GM23338 (cell line): ENCODE measurements around the gene RXRA. TPM values are rescaled to one million over a fixed set of nuclear protein-coding genes. Genes with fewer than 3 reads are reported as not detected.

Source experiments
- ATAC-seq: fragments of 200-7000 bp; cut with Tn5 transposase; 3 replicates; pipeline ENCODE4 v1.9.1; 2020
- DNase-seq: peaks from one replicate; pipeline ENCODE4 v3.0.0-alpha.2; 2015; ENCODE audit warnings: low spot score
- H2AFZ ChIP-seq: fragments of 200-600 bp; sonication (generic); 2 replicates; pipeline ENCODE4 v1.8.0; 2016; ENCODE audit warnings: antibody characterized with exemption, mild to moderate bottlenecking, moderate library complexity
- H3F3A ChIP-seq: fragments of 200-600 bp; sonication (generic); replicated peaks from 2 replicates; pipeline ENCODE4 v1.8.0; 2017; ENCODE audit warnings: antibody characterized with exemption, mixed run types, low read depth
- H3K27ac ChIP-seq: fragments of 200-600 bp; sonication (generic); 2 replicates; pipeline ENCODE4 v1.6.1; 2016; ENCODE audit warnings: low read depth
- H3K27me3 ChIP-seq: fragments of 200-600 bp; sonication (generic); 2 replicates; pipeline ENCODE4 v1.8.0; 2016; ENCODE audit warnings: mild to moderate bottlenecking, mixed run types, moderate library complexity; ENCODE audit not compliant: insufficient read depth
- H3K36me3 ChIP-seq: fragments of 200-600 bp; sonication (generic); 2 replicates; pipeline ENCODE4 v1.8.0; 2016; ENCODE audit warnings: mild to moderate bottlenecking; ENCODE audit not compliant: insufficient read depth
- H3K4me1 ChIP-seq: fragments of 200-600 bp; sonication (generic); 2 replicates; pipeline ENCODE4 v1.8.0; 2016; ENCODE audit warnings: mild to moderate bottlenecking, moderate library complexity; ENCODE audit not compliant: insufficient read depth
- H3K4me2 ChIP-seq: fragments of 200-600 bp; sonication (generic); 2 replicates; pipeline ENCODE4 v1.7.1; 2017; ENCODE audit warnings: mixed run types
- H3K4me3 ChIP-seq: fragments of 200-600 bp; sonication (generic); 2 replicates; pipeline ENCODE4 v1.6.1; 2016; ENCODE audit warnings: mixed run types
- H3K79me2 ChIP-seq: fragments of 200-600 bp; sonication (generic); replicated peaks from 2 replicates; pipeline ENCODE4 v1.8.0; 2017; ENCODE audit warnings: mild to moderate bottlenecking; ENCODE audit not compliant: insufficient read depth
- H3K9me2 ChIP-seq: fragments of 200-600 bp; sonication (generic); 2 replicates; pipeline ENCODE4 v1.8.0; 2017; ENCODE audit not compliant: insufficient read depth
- H4K20me1 ChIP-seq: fragments of 200-600 bp; sonication (generic); replicated peaks from 2 replicates; pipeline ENCODE4 v1.8.0; 2017; ENCODE audit warnings: mild to moderate bottlenecking; ENCODE audit not compliant: insufficient read depth
- H3K27ac Mint-ChIP-seq: 2 replicates; pipeline ENCODE4 v1.8.0; 2020; ENCODE audit warnings: inconsistent platforms, mild to moderate bottlenecking, moderate library complexity, mixed read lengths
- H3K27me3 Mint-ChIP-seq: 3 replicates; pipeline ENCODE4 v1.8.0; 2022; ENCODE audit warnings: low read depth, mild to moderate bottlenecking, moderate library complexity, mixed read lengths, inconsistent platforms; ENCODE audit not compliant: insufficient read depth, poor library complexity
- H3K36me3 Mint-ChIP-seq: 3 replicates; pipeline ENCODE4 v1.8.0; 2021; ENCODE audit warnings: low read depth, mild to moderate bottlenecking, inconsistent platforms, moderate library complexity, mixed read lengths
- H3K4me1 Mint-ChIP-seq: 3 replicates; pipeline ENCODE4 v1.8.0; 2020; ENCODE audit warnings: mild to moderate bottlenecking, inconsistent platforms, mixed read lengths
- H3K4me3 Mint-ChIP-seq: 3 replicates; pipeline ENCODE4 v1.8.0; 2021; ENCODE audit warnings: moderate library complexity, mild to moderate bottlenecking, inconsistent platforms, mixed read lengths
- H3K9me3 Mint-ChIP-seq: 3 replicates; pipeline ENCODE4 v1.8.0; 2020; ENCODE audit warnings: moderate library complexity, mild to moderate bottlenecking, inconsistent platforms, mixed read lengths
- CTCF ChIP-seq, 2 experiments: fragments of 200-600 bp in 1 of 2; sonication (generic) in 1 of 2; conservative IDR thresholded peaks; 2 replicates each; pipeline versions ENCODE4 v1.5.1 to v1.6.1; 2016 to 2017; ENCODE audit warnings: antibody characterized with exemption in 2 of 2, low read depth in 2 of 2, mild to moderate bottlenecking in 2 of 2, moderate library complexity in 1 of 2
- ETS1 ChIP-seq: IDR thresholded peaks from 2 replicates; pipeline ENCODE4 v1.6.1; 2016; ENCODE audit warnings: antibody characterized with exemption
- EZH2 ChIP-seq: fragments of 200-600 bp; sonication (generic); IDR thresholded peaks from one replicate; pipeline ENCODE4 v1.8.0; 2017; ENCODE audit warnings: antibody characterized with exemption, mild to moderate bottlenecking, low read depth; ENCODE audit not compliant: unreplicated experiment
- EZH2phosphoT487 ChIP-seq: fragments of 200-600 bp; sonication (generic); IDR thresholded peaks from one replicate; pipeline ENCODE4 v1.8.1; 2018; ENCODE audit warnings: antibody characterized with exemption; ENCODE audit not compliant: unreplicated experiment
- JUNB ChIP-seq: IDR thresholded peaks from one replicate; pipeline ENCODE4 v1.6.1; 2016; ENCODE audit warnings: antibody characterized with exemption; ENCODE audit not compliant: unreplicated experiment
- NANOG ChIP-seq: IDR thresholded peaks from 2 replicates; pipeline ENCODE4 v1.6.1; 2016; ENCODE audit warnings: antibody characterized with exemption, borderline replicate concordance
- POLR2AphosphoS5 ChIP-seq: IDR thresholded peaks from 2 replicates; pipeline ENCODE4 v1.6.1; 2016; ENCODE audit warnings: antibody characterized with exemption, low read depth
- REST ChIP-seq: IDR thresholded peaks from one replicate; pipeline ENCODE4 v1.6.1; 2018; ENCODE audit warnings: antibody characterized with exemption; ENCODE audit not compliant: unreplicated experiment
- STAT1 ChIP-seq: IDR thresholded peaks from one replicate; pipeline ENCODE4 v1.6.1; 2016; ENCODE audit warnings: antibody characterized with exemption; ENCODE audit not compliant: unreplicated experiment
- ZNF114 ChIP-seq: fragments of 250-450 bp; sonication (Bioruptor Pico); IDR thresholded peaks from 2 replicates; pipeline ENCODE4 v1.5.0; 2020; ENCODE audit warnings: mild to moderate bottlenecking, moderate library complexity
- ZNF331 ChIP-seq: fragments of 250-450 bp; sonication (Bioruptor Pico); IDR thresholded peaks from 2 replicates; pipeline ENCODE4 v1.5.0; 2020; ENCODE audit warnings: low read depth, mild to moderate bottlenecking, moderate library complexity
- polyA plus RNA-seq: library from polyadenylated mRNA; unstranded; fragments of >200 nt; fragmentation: Nextera tagmentation; extraction: Ambion mirVana; gene quantifications from 2 replicates; pipeline ENCODE4 v1.2.1, GENCODE V29; 2016
- total RNA-seq: library from RNA; depleted of rRNA; stranded (reverse); fragments of >200 nt; shearing (Covaris generic); gene quantifications from 2 replicates; pipeline ENCODE4 v1.2.3, GENCODE V29; 2014

The RXRA gene
- total and polyA plus RNA-seq, 2 experiments from 2014 or later = 4.9 to 17.9 TPM

- Histone ChIP-seq H3K27me3 (no peaks in the 10 kb centered on the region), H3K27ac (no peak overlapping the region), H3F3A (no peaks in the 10 kb centered on the region), H4K20me1 (no peaks in the 10 kb centered on the region), H3K4me2 (no peak overlapping the region), H3K9me2 (no peaks in the 10 kb centered on the region), H3K4me3 (no peak overlapping the region), H3K4me1 (no peaks in the 10 kb centered on the region), H3K79me2 (no peaks in the 10 kb centered on the region), H2AFZ (no peak overlapping the region), H3K36me3 (no peaks in the 10 kb centered on the region)
- TF ChIP-seq NANOG = no peak
- no peak for TF ChIP-seq REST
- Mint-ChIP-seq H3K9me3 (no peaks in the 10 kb centered on the region), H3K4me3 (no peak overlapping the region), H3K36me3 (peaks cover 7% of the 10 kb centered on the region; the same call in 1 of the 3 replicates), H3K4me1 (0 out of 3 replicates have a peak, but pooled peaks cover 2% of the 10 kb centered on the region), H3K27ac (no peak overlapping the region), H3K27me3 (peaks cover 3% of the 10 kb centered on the region)
- DNase-seq = no peak
- no peak for ATAC-seq
Observed at GRCh38 chr9:134418354-134418753, 92.1 kb downstream of the RXRA start.

- Mint-ChIP-seq H3K4me3 (no peak overlapping the region), H3K4me1 (0 out of 3 replicates have a peak, but pooled peaks cover 2% of the 10 kb centered on the region), H3K27me3 (peaks cover 3% of the 10 kb centered on the region), H3K36me3 (peaks cover 7% of the 10 kb centered on the region; the same call in 1 of the 3 replicates), H3K27ac (no peak overlapping the region; the same call in 1 of the 2 replicates), H3K9me3 (no peaks in the 10 kb centered on the region)
- no peaks in the 10 kb centered on the region for H3K27me3 ChIP-seq
- H3K9me2 ChIP-seq = no peaks in the 10 kb centered on the region
- no peaks in the 10 kb centered on the region for H3F3A ChIP-seq
- no peak overlapping the region for H3K4me2 ChIP-seq
- DNase-seq (no peak), ATAC-seq (no peak)
- no peaks in the 10 kb centered on the region for H3K79me2 ChIP-seq
- H3K36me3 ChIP-seq = no peaks in the 10 kb centered on the region
- H2AFZ ChIP-seq = no peak overlapping the region
- no peak overlapping the region for H3K4me3 ChIP-seq
- H3K27ac ChIP-seq = no peak overlapping the region
- H4K20me1 ChIP-seq = no peaks in the 10 kb centered on the region
- no peaks in the 10 kb centered on the region for H3K4me1 ChIP-seq
- TF ChIP-seq ETS1 (no peak), STAT1 (no peak), ZNF331 (CRISPR knock-in tag) (no peak), EZH2phosphoT487 (no peak), JUNB (no peak), REST (no peak), ZNF114 (CRISPR knock-in tag) (no peak), POLR2AphosphoS5 (no peak), CTCF (conservative IDR thresholded peaks at IDR 0.05; ENCODE audit: low read depth in 2 of 2) (no peak), EZH2 (no peak), NANOG (no peak)
Observed at GRCh38 chr9:134419000-134419683, 92.9 kb downstream of the RXRA start.
